ENCODE measurements around the gene AOPEP.

AOPEP gene

GRCh38 chr9:94909965-94910730 lies 183.6 kb downstream of the AOPEP start:
- H3K9me3 ChIP-seq (ENCODE audit: insufficient read depth, low read depth, low read length) = no peaks in the 10 kb centered on the region

DNA sequence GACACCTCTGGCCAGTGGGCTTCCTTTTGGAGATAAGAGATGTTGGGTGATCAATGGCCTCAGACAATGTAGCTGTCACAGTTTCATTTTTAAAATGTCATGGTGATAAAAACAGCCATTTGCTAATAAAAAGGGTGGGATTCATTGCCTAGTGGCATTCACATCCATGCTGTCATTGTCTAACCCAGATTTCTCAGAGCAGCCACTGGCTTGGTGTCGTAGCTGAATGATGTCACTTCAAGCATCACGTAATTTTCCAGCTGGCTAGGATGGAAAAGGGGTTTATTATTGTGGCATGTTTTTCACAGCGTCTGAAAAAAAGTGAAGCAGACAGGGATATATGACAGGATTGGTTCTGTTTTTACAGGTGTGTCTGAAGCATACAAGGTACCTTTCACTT lies 184.7 kb downstream of the AOPEP start:
- H3K27me3 ChIP-seq (ENCODE audit: insufficient read depth, low read length) = no peaks in the 10 kb centered on the region
- H3K36me3 ChIP-seq (ENCODE audit: insufficient read depth, low read depth, low read length) = no peaks in the 10 kb centered on the region
- H3K9me3 ChIP-seq (ENCODE audit: insufficient read depth, low read depth, low read length) = no peaks in the 10 kb centered on the region
- no peak overlapping the region for H3K27ac ChIP-seq (ENCODE audit: low read length)
- peaks cover 32% of the 10 kb centered on the region for H3K4me1 ChIP-seq (ENCODE audit: insufficient read depth, low read length)
- no peak overlapping the region for H3K4me3 ChIP-seq (ENCODE audit: low read length)
- no peak overlapping the region for H3K9ac ChIP-seq (ENCODE audit: low read depth, low read length)

More at GRCh38 chr9:94909965-94910730, 183.6 kb downstream of the AOPEP start:
- Histone ChIP-seq H3K27ac (ENCODE audit: low read length) (no peak overlapping the region), H3K4me3 (ENCODE audit: low read length) (no peak overlapping the region), H3K27me3 (ENCODE audit: insufficient read depth, low read length) (no peaks in the 10 kb centered on the region), H3K9ac (ENCODE audit: low read depth, low read length) (no peak overlapping the region), H3K4me1 (ENCODE audit: insufficient read depth, low read length) (peaks cover 32% of the 10 kb centered on the region), H3K36me3 (ENCODE audit: insufficient read depth, low read depth, low read length) (no peaks in the 10 kb centered on the region)

DNA sequence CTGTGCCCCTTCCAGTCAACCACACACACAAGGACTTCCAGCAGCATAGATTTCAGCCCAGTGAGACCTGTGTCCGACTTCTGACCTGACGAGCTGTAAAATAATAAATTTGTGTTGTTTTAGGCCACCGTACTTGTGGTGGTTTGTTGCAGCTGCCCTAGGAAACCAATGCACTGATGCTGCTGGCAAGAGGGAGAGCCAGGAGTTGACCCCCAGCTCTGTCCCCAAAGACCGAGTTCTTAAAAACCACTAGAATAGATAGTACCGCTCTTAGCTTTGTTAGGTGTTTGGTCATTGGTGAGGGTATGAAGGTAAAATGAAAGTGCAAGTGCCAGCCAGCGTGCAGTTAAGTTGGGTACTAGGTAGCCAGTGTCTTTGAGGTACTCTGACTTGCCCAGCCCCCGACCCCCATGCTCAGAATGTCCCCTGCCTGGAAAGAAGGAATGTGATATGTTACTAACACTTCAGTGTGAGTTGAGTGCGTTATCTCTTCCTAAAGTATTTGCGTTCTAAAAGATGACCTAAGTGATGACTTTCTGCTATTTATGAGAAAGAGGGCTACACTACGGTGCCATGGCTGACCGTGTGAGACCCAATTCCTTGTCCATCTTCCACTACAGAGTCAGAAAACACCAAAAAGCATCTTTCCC lies 185.6 kb downstream of the AOPEP start:
- Histone ChIP-seq H3K27me3 (ENCODE audit: insufficient read depth, low read length) (no peaks in the 10 kb centered on the region), H3K4me3 (ENCODE audit: low read length) (no peak overlapping the region), H3K27ac (ENCODE audit: low read length) (no peak overlapping the region), H3K9me3 (ENCODE audit: insufficient read depth, low read depth, low read length) (no peaks in the 10 kb centered on the region), H3K36me3 (ENCODE audit: insufficient read depth, low read depth, low read length) (no peaks in the 10 kb centered on the region), H3K9ac (ENCODE audit: low read depth, low read length) (no peak overlapping the region), H3K4me1 (ENCODE audit: insufficient read depth, low read length) (peaks cover 34% of the 10 kb centered on the region)

DNA sequence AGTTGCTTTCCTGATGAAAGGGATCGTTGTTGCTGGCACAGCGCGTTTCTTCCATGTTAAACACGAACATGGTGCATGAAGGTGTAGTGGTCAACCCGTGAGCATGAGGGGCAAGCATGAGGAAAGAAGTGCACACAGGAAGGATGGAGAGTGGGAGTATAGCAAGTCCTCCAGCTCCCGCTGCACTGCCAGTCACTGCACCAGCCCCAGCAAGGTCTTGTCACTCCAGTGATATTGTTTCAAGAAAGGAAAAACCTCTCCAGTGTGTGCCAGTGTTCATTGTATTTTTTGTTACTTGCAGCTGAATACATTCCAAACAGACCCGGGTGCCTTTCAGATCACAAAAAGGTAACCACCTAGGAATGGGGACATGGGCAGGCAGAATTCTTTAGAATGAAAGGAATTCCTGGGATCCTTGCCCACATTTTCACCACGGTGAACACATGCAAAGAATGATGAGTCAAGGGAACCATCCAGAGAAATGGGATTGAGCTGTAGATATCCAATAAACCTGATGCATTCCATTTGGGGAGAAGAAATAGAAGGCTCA lies 186.3 kb downstream of the AOPEP start:
- Histone ChIP-seq H3K36me3 (ENCODE audit: insufficient read depth, low read depth, low read length) (no peaks in the 10 kb centered on the region), H3K9ac (ENCODE audit: low read depth, low read length) (no peak overlapping the region), H3K27me3 (ENCODE audit: insufficient read depth, low read length) (no peaks in the 10 kb centered on the region), H3K27ac (ENCODE audit: low read length) (no peak overlapping the region), H3K4me1 (ENCODE audit: insufficient read depth, low read length) (peaks cover 34% of the 10 kb centered on the region), H3K9me3 (ENCODE audit: insufficient read depth, low read depth, low read length) (no peaks in the 10 kb centered on the region), H3K4me3 (ENCODE audit: low read length) (peak overlapping the region; percentile 13; the same call in 1 of the 2 replicates)

- Histone ChIP-seq H3K9ac (ENCODE audit: low read depth, low read length) (no peak overlapping the region), H3K36me3 (ENCODE audit: insufficient read depth, low read depth, low read length) (no peaks in the 10 kb centered on the region), H3K4me1 (ENCODE audit: insufficient read depth, low read length) (peaks cover 33% of the 10 kb centered on the region), H3K9me3 (ENCODE audit: insufficient read depth, low read depth, low read length) (no peaks in the 10 kb centered on the region), H3K27me3 (ENCODE audit: insufficient read depth, low read length) (no peaks in the 10 kb centered on the region), H3K4me3 (ENCODE audit: low read length) (peak overlapping the region; percentile 13; the same call in 1 of the 2 replicates), H3K27ac (ENCODE audit: low read length) (no peak overlapping the region)
Measured at GRCh38 chr9:94913550-94913949, 187.1 kb downstream of the AOPEP start.

DNA sequence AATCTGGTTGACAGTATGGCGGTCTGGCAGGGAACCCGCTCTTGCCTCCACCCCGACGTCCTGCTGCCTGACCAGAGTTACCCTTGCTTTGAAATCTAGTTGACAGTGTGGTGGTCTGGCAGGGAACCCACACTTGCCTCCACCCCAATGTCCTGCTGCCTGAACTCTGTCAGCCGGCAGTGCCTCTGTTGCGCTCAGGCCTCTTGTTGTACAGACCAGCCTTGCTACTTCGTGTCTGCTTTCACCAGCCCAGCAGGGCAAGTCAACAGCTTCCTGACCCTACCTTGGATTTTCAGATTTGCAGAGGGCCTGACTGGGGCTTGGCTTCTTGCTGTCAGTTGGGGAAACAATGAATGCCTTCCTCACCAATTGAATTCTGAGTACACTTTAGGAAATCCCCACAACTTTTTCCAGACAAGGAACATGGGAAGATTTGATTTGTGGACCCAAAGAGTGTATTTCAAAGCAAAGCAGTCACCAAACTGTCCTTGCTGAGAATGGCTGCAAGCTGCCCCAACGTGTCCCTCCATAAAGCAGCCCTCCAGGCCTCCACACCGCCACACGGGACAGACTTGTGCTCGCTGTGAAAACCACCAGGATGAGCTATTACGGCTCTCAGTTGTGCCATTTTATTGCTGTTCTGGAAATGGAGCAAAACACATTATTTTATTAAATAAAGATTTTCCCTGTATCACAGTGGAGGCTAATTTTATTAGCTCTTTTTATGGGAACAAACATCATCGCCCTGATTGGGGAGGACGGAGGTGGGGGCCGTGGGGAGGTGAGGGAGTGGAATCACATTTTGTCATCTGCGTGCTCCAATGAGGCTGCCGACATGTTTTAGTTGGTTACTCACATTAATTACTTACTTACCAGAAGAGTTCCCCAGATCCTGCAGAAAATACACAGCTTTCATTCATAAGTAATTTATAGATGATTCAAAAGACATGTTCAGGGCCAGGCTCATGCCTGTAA lies 189.3 kb downstream of the AOPEP start:
- Histone ChIP-seq H3K4me3 (ENCODE audit: low read length) (no peak overlapping the region), H3K9me3 (ENCODE audit: insufficient read depth, low read depth, low read length) (no peaks in the 10 kb centered on the region), H3K9ac (ENCODE audit: low read depth, low read length) (no peak overlapping the region), H3K36me3 (ENCODE audit: insufficient read depth, low read depth, low read length) (no peaks in the 10 kb centered on the region), H3K27me3 (ENCODE audit: insufficient read depth, low read length) (no peaks in the 10 kb centered on the region), H3K4me1 (ENCODE audit: insufficient read depth, low read length) (peaks cover 33% of the 10 kb centered on the region), H3K27ac (ENCODE audit: low read length) (no peak overlapping the region)

DNA sequence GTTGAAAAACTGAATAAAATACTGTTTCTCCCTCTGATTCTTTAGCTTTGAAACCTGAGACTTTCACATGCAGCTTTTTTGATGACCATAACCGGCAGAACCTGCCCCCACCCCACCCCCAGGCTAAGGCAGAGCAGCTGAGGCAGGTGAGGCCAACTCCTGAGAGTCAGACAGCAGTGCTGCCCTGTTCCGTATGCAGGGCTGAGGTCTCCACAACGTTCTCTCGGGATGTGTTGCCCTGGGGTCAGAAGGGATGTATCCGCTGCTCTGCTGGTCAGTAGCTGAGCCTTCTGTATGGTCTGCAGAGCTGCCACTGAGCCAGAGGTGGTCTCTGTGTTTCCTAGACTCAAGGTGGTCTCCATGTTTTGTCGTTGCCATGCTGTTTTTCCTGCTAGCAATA lies 190.5 kb downstream of the AOPEP start:
- H3K27ac ChIP-seq (ENCODE audit: low read length) = no peak overlapping the region
- peaks cover 33% of the 10 kb centered on the region for H3K4me1 ChIP-seq (ENCODE audit: insufficient read depth, low read length)
- H3K9ac ChIP-seq (ENCODE audit: low read depth, low read length) = no peak overlapping the region

GRCh38 chr9:94918038-94918753 lies 191.7 kb downstream of the AOPEP start:
- Histone ChIP-seq H3K36me3 (ENCODE audit: insufficient read depth, low read depth, low read length) (no peaks in the 10 kb centered on the region), H3K27me3 (ENCODE audit: insufficient read depth, low read length) (no peaks in the 10 kb centered on the region), H3K9me3 (ENCODE audit: insufficient read depth, low read depth, low read length) (no peaks in the 10 kb centered on the region), H3K27ac (ENCODE audit: low read length) (no peak overlapping the region), H3K4me3 (ENCODE audit: low read length) (no peak overlapping the region), H3K9ac (ENCODE audit: low read depth, low read length) (no peak overlapping the region), H3K4me1 (ENCODE audit: insufficient read depth, low read length) (peaks cover 29% of the 10 kb centered on the region)

More for the DNA sequence above, 190.5 kb downstream of the AOPEP start:
- Histone ChIP-seq H3K9me3 (ENCODE audit: insufficient read depth, low read depth, low read length) (no peaks in the 10 kb centered on the region), H3K36me3 (ENCODE audit: insufficient read depth, low read depth, low read length) (no peaks in the 10 kb centered on the region), H3K27me3 (ENCODE audit: insufficient read depth, low read length) (no peaks in the 10 kb centered on the region), H3K4me3 (ENCODE audit: low read length) (no peak overlapping the region)

GRCh38 chr9:94919376-94920098 lies 193.0 kb downstream of the AOPEP start:
- H3K9me3 ChIP-seq (ENCODE audit: insufficient read depth, low read depth, low read length) = no peaks in the 10 kb centered on the region
- H3K27ac ChIP-seq (ENCODE audit: low read length) = no peak overlapping the region
- no peaks in the 10 kb centered on the region for H3K27me3 ChIP-seq (ENCODE audit: insufficient read depth, low read length)
- H3K4me1 ChIP-seq (ENCODE audit: insufficient read depth, low read length) = peaks cover 16% of the 10 kb centered on the region
- no peak overlapping the region for H3K9ac ChIP-seq (ENCODE audit: low read depth, low read length)
- no peaks in the 10 kb centered on the region for H3K36me3 ChIP-seq (ENCODE audit: insufficient read depth, low read depth, low read length)
- no peak overlapping the region for H3K4me3 ChIP-seq (ENCODE audit: low read length)

DNA sequence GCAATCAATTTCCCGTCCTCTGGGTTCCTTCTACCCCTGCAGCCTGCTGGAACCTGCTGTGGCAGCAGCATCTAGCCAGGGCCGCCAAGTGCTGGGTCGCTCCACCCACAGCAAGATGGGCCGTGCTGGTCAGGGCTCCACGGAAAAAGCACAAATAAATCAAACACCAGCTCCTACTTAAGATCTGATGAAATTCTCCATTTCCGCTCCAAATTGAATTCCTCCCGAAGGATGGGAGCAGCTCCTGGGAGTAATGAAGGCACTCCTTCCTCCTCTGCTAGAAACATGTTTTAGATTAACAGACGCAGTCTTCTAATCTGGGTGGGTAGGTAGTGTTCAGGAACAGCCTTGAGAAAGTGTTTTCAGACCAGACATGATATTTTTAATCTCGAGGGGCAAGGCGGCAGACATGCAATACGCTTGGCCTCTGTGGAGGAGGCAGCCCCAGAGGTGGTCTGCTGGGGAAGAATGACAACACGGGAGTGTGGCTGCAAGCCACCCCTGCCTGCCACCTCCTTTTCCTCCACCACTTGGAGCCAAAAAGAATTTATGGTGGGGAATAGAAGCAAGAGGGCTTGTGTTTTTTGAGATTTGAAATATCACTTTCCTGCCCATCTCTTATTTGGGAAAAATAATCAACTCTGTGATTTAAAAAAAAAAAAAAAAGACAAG lies 194.1 kb downstream of the AOPEP start:
- H3K27ac ChIP-seq (ENCODE audit: low read length) = no peak overlapping the region
- H3K4me3 ChIP-seq (ENCODE audit: low read length) = no peak overlapping the region
- H3K9ac ChIP-seq (ENCODE audit: low read depth, low read length) = no peak overlapping the region
- H3K36me3 ChIP-seq (ENCODE audit: insufficient read depth, low read depth, low read length) = no peaks in the 10 kb centered on the region
- H3K27me3 ChIP-seq (ENCODE audit: insufficient read depth, low read length) = no peaks in the 10 kb centered on the region
- H3K9me3 ChIP-seq (ENCODE audit: insufficient read depth, low read depth, low read length) = no peaks in the 10 kb centered on the region
- H3K4me1 ChIP-seq (ENCODE audit: insufficient read depth, low read length) = peaks cover 12% of the 10 kb centered on the region

Measured in iPS-20b (cell line).